T-helper 1 cell (primary cell): ENCODE data around the gene SAFB2.
A peak's percentile ranks its signal among the peaks of the same experiment; 100 is the strongest.

Experiments used
- DNase-seq, 5 donors: peaks; one replicate each; pipeline ENCODE4 v3.0.0-alpha.2; 2012 to 2020

SAFB2 gene

DNA sequence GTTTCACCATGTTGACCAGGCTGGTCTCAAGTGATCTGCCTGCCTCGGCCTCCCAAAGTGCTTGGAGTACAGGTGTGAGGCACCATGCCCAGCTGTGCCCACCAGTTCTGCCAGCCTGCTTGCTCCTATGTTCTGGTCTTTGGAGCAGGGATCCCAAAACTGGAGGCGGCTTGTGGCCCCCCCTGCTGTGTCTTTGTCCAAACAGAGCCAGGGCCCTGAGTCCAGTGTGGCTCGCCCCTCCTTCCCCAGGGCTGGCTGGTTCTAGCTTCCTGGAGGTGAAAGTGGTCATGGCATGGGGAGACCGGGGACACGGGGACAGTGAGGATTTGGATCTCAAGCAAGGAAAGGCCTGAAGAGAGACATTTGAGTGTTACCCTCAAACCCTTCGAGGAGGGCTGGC lies 43.3 kb downstream of the SAFB2 start:
- DNase-seq, result no peak

DNA sequence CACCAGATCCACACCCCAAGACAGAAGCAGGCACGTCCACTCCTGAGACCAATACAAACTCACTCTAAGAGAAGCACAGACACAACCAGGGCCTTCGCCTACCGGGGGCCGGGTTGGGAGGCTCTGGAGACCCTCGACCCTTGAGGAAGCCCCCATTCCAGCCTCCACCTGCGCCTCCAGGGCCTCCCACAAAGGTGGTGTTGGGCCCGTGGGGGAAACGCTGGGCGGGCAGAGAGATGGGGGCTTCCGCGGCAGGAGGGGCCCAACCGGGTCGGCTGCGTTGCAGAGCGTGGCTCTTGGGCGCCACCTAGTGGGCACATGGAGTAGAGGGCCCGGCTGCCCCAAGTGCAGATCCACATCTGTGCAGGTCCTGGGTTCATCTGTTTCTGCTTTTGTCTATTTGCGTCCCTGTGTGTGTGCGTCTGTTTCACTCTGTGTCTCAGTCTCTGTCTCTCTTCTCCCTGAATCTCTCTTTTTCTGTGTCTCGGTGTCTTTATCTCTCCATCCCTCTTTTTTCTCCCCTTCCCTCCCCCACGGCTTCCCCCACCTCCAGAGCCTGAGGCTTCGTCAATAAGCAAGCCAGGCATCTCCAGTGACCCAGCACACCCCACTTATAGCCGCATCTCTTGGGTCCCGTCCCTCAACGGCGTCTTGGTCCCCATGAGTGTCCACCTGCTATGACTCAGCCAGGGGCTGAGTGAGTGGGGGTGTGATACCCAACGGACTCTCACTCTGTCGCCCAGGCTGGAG lies 44.3 kb downstream of the SAFB2 start:
- peak; percentile 40 to 67 (median 63) for DNase-seq

DNA sequence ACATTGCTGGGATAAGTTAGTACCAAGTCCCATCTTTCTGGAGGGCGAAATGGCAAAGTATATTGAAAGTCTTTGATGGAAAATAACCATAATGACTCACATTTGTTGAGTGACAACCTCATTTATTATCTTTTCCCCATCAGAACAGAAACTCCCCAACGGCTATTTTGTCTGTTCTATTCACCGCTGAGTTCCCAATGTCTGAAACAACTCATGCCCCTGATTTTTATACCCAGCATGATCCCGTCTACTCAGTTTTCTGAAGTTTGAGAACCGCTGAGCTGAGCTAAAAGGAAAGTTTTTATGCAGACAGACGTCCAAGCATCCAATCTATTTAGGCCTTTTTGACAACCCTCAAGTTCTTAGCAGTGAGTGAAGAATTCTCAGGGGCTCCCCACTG lies 47.0 kb downstream of the SAFB2 start:
- DNase-seq, result no peak

- DNase-seq, result no peak
Observed at GRCh38 chr19:5572556-5573286, 49.9 kb downstream of the SAFB2 start.

DNA sequence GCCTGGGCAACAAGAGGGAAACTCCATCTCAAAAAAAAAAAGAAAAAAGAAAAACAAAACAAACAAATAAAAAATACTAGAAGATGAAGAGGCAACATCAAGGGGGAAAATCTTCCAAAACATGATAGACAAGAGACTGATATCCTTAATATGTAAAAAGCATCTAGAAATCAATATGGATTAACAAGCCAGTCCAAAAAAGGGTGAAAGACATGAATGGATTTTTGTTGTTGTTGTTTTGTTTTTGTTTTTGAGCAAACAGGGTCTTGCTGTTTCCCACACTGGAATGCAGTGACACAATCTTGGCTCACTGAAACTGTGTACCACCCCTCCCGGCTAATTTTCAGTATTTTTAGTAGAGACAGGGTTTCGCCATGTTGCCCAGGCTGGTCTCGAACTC lies 50.8 kb downstream of the SAFB2 start:
- DNase-seq, result no peak

DNA sequence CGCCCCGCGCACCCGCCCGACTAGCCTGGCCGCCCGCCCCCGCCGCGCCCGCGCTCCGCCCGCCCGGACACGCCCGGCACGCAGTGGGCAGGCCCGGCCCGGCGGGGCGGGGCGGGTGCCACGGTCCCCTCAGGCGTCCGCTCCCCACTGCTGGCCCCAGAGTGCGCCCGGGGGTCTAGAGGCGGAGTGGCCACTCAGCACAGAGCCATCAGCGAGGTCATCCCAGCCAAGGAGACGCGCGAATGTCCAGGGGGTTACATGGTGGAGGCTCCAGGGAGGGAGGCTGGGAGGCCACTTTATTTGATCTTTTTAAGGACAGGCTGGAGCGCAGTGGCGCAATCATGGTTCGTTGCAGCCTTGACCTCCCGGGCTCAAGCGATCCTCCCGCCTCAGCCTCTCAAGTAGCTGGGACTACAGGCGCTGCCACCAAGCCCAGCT lies 54.6 kb downstream of the SAFB2 start:
- no peak for DNase-seq

DNA sequence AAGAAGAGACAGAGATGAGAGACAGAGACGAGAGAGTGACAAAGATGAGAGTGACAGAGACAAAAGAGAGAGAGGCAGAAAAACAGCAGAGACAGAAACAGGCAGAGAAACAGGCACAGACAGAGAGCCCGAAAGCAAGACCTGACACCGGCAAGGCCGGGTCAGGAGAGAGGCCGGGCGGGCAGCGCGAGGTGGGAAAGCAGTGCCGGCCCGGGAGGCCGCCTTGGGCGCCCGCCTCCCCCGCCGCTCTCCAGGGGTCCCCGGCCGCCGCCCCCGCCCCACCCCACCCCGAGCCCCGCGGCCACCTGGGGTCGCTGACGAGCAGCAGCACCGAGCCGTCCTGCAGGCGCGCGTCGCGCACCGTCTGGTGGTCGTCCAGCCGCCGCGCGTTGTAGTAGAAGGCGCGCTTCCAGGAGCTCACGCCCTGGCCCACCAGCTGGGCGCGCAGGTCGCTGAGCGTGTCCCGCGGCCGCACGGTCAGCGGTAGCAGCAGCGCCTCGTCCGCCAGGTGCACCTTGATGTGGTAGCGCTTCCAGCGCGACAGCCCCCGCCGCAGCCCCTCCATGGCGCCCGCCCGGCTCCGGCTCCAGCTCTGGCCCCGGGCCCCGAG lies 55.1 kb downstream of the SAFB2 start, which contains the start of gene TINCR:
Gene TINCR, minus strand, starts transcription at position 594 of the 610 bp plus-strand sequence.
- DNase-seq, result no peak

DNA sequence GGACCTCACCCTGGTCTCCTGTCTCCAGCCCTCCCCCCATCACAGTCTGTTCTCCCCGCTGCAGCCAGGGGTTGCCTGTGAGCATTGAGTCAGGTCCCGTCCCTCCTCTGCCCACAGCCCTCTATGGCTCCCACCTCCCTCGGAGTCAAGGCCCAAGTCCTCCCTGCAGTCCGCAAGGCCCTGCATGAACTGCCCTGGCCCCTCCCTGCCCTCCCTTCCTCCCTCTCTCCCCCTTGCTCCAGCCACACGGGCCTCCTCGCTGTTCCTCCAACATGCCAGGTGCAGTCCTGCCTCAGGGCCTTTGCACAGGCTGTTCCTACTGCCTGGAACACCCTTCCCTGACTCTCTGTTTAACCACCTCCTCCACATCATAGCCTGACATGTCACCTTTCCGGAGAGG lies 57.6 kb downstream of the SAFB2 start:
- no peak for DNase-seq

- no peak for DNase-seq
Observed at GRCh38 chr19:5563935-5564612, 58.5 kb downstream of the SAFB2 start.

DNA sequence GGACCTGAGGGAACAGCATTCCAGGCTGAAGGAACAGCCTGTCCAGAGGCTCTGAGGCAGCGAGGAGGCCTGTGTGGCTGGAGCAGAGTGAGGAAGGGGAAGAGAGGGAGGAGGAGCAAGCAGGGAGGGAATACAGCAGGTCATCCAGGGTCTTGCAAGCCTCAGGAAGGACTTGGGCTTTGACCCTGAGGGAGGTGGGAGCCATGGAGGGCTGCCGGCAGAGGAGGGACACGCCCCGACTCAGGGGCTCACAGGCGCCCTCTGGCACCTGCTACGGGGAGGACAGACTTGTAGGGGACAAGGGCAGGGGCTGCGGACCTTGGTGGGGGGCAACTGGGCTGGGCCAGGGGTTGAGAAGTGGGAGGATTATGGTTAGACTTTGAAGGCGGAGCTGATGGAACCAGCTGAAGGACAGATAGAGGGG lies 59.6 kb downstream of the SAFB2 start:
- DNase-seq, result no peak

- no peak for DNase-seq
Observed at GRCh38 chr19:5562280-5562679, 60.3 kb downstream of the SAFB2 start.

DNA sequence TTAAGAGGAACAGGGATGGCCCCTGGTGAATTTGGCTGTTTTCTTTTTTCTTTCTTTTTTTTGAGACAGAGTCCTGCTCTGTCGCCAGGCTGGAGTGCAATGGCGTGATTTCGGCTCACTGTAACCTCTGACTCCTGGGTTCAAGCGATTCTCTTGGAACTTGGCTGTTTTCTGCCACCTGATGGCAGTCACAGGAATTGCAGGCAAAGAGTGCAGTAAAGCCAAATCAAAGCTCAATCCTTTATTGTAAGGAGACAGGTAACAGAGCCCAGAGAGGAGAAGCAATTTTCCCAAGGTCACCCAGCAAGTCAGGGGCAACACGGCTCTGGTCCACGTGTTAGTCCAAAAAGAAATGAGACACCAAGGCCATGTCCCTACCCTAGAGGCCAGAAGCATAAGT lies 61.0 kb downstream of the SAFB2 start:
- DNase-seq, result no peak

- DNase-seq, result no peak
Observed at GRCh38 chr19:5560156-5560555, 62.4 kb downstream of the SAFB2 start.

DNA sequence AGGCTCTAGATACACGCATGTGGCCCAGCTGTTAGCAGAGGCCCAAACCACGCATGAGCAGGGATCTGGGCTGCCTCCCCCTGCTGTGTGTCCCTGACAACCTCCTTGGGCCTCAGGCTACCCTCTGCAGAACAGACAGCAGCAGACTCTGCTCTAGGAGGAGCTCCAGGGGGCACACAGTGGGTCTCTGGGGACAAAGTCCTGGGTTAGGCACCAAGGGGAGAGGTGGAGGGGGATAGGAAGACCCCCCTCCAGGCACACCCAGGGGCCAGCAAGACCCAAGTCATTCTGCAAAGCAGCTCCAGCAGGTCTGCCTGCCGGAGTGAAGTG lies 62.8 kb downstream of the SAFB2 start:
- DNase-seq, result no peak

GRCh38 chr19:5558101-5558621 lies 64.4 kb downstream of the SAFB2 start:
- DNase-seq, result no peak

DNA sequence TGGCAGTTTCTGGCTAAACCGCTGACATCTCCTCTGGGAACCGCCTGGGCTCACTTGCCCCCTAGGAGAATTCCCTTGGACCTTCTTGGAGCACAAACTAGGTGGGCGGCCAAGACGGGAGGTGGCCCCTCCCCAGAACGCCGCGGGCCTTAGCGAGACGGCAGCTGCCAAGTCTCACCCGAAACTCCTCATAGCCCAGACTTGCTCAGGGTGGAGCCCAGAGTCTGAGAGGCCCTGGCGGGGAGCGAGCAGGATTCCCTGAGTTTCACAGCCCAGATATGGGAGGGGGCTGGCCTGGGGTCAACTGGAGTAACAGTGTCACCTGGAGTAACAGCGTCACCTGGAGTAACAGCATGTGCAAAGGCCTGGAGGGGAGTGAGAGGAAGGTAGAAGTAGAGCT lies 64.9 kb downstream of the SAFB2 start:
- no peak for DNase-seq

DNA sequence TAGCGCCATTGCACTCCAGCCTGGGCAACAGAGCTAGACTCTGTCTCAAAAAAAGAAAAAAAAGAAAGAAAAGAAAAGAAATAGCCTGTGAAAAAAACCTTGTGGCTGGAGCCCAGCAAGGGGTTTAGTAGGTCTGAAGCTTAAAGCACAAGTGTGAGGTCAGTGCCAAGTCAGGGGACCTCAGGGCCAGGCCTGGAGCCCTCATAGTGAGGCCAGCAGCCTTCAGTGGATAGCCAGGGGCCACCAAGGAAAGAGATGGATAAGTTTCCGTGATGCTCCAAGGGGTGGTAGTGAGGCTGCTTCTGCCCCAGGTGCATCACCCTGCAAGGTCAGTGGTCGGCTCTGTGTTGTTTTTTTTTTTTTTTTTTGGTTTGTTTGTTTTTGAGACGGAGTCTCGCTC lies 67.7 kb downstream of the SAFB2 start:
- no peak for DNase-seq

DNA sequence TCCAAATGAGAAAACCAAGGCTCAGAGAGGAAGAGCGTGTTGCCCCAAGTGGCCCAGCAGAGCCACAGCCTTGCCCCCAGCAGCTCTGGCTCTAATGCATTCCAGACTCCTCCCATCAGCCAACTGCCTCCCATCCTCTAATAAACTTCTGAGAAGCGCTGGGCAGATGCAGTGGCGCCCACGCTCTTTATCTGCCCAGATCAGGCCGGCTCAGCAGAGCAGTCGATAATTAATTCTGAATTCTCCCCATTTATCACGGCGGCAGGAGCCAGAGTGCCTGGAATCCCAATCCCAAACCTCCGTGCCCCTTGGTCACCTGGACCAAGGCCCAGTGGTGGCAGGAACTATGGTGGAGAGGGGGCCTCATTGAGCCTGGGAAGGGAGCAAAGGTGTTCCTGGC lies 68.7 kb downstream of the SAFB2 start:
- no peak for DNase-seq

DNA sequence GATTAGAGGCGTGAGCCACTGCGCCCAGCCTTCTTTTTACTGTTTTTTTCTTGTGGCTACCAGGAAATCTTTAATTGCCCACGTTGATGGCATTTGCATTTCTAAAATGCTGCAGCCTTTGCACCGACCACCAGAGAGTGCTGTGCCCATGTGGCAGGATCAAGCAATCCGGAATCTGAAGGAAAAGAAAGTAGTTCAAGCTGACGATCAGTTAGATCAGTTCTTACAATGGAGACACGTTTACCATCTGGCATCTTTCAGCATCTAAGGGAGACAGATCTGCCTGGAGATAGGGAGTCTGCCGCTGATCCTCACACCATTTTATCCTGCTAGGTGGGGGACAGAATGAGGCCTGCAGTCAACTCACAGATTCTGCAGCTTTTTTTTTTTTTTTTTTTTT lies 74.7 kb downstream of the SAFB2 start:
- DNase-seq, result peak in 1 of 5 donors; percentile 13

- DNase-seq, result no peak
Observed at GRCh38 chr19:5545984-5546383, 76.6 kb downstream of the SAFB2 start.

GRCh38 chr19:5545051-5545450 lies 77.5 kb downstream of the SAFB2 start:
- no peak for DNase-seq

- no peak for DNase-seq
Observed at GRCh38 chr19:5542665-5543064, 79.9 kb downstream of the SAFB2 start.

DNA sequence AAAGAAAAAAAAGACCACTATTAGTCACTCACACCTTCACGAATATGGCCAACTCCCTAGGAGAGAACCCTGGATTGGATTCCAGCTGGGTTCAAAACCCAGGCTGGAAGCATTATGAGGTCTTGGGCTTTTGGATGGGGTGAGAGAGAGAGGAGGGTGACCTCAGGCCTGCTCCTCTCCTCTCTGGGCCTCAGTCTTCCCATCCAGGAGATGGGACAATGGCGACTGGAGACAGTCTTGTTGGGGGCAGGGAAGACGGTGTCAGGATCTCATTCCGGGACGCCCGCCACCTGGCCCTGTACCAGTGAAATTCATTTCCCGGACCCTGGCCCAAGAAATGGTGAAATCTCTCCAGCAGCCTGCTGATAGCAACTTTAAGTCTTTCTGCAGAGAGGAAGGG lies 81.1 kb downstream of the SAFB2 start:
- no peak for DNase-seq
